Thoracic aorta (tissue), 2 donors: ENCODE results near the gene PPM1H. TPM values are rescaled to one million over a fixed set of nuclear protein-coding genes. Genes with fewer than 3 reads are reported as not detected.

Experiments
- ATAC-seq: fragments of 150-250 bp; one replicate; pipeline ENCODE4 v1.8.0; 2017; ENCODE audit warnings: low read depth; ENCODE audit not compliant: insufficient number of reproducible peaks, low FRiP score
- DNase-seq: peaks from one replicate; pipeline ENCODE4 v3.0.0-alpha.2; 2020; ENCODE audit warnings: low spot score
- H3K27ac ChIP-seq, 2 donors: fragments of 200-600 bp; sonication (generic); 1 replicate in 1 of 2; 2 replicates in 1 of 2; pipeline ENCODE4 v1.5.1; 2016; ENCODE audit warnings: mild to moderate bottlenecking in 2 of 2, moderate library complexity in 2 of 2
- H3K27me3 ChIP-seq: fragments of 200-600 bp; sonication (generic); replicated peaks from 2 replicates; pipeline ENCODE4 v1.6.0; 2016; ENCODE audit warnings: mild to moderate bottlenecking; ENCODE audit not compliant: insufficient read depth
- H3K36me3 ChIP-seq: fragments of 200-600 bp; sonication (generic); one replicate; pipeline ENCODE4 v1.5.1; 2016
- H3K4me1 ChIP-seq, 2 donors: fragments of 200-600 bp; sonication (generic); 1 replicate in 1 of 2; 2 replicates in 1 of 2; pipeline versions ENCODE4 v1.5.1 to v1.6.0; 2016; ENCODE audit warnings: low read depth in 2 of 2, mild to moderate bottlenecking in 1 of 2; ENCODE audit not compliant: control insufficient read depth in 1 of 2
- H3K4me3 ChIP-seq: fragments of 200-600 bp; sonication (generic); 2 replicates; pipeline ENCODE4 v1.5.1; 2016; ENCODE audit warnings: mild to moderate bottlenecking
- H3K9me3 ChIP-seq: fragments of 200-600 bp; sonication (generic); 2 replicates; pipeline ENCODE4 v1.5.1; 2016
- CTCF ChIP-seq: fragments of 200-600 bp; sonication (generic); IDR thresholded peaks from one replicate; pipeline ENCODE4 v1.5.1; 2019; ENCODE audit warnings: antibody characterized with exemption
- total RNA-seq, 2 donors: library from RNA; depleted of rRNA; stranded (reverse); fragments of >200 nt; gene quantifications; one replicate each; pipeline versions ENCODE4 v1.1.0 to v1.2.3, GENCODE V29; 2016

The PPM1H gene
- total RNA-seq, 2 donors from 2014 or later = 9.1 to 10.3 TPM

- H3K27ac ChIP-seq = no peak overlapping the region
- ATAC-seq (no peak), DNase-seq (no peak)
- peaks cover 3 to 8% of the 10 kb centered on the region in 2 donors for H3K4me1 ChIP-seq
- no peaks in the 10 kb centered on the region for H3K27me3 ChIP-seq
- TF ChIP-seq CTCF = no peak
- no peak overlapping the region for H3K4me3 ChIP-seq
- H3K9me3 ChIP-seq = no peaks in the 10 kb centered on the region
- H3K36me3 ChIP-seq = no peaks in the 10 kb centered on the region
Measured at GRCh38 chr12:62649412-62650138, 285.4 kb downstream of the PPM1H start.

- no peaks in the 10 kb centered on the region for H3K27me3 ChIP-seq
- peaks cover 3 to 8% of the 10 kb centered on the region in 2 donors for H3K4me1 ChIP-seq
- no peak overlapping the region for H3K4me3 ChIP-seq
- no peak for ATAC-seq
- H3K27ac ChIP-seq = no peak overlapping the region
- no peaks in the 10 kb centered on the region for H3K9me3 ChIP-seq
- no peak for TF ChIP-seq CTCF
- H3K36me3 ChIP-seq = no peaks in the 10 kb centered on the region
- no peak for DNase-seq
Measured at GRCh38 chr12:62647586-62647985, 287.4 kb downstream of the PPM1H start.

- ATAC-seq (no peak), DNase-seq (no peak)
- Histone ChIP-seq H3K36me3 (no peaks in the 10 kb centered on the region), H3K4me3 (no peak overlapping the region), H3K27me3 (no peaks in the 10 kb centered on the region), H3K27ac (no peak overlapping the region), H3K9me3 (no peaks in the 10 kb centered on the region), H3K4me1 (peaks cover 3 to 8% of the 10 kb centered on the region in 2 donors)
- TF ChIP-seq CTCF = no peak
Measured at GRCh38 chr12:62646566-62646965, 288.4 kb downstream of the PPM1H start.

- Histone ChIP-seq H3K4me1 (peaks cover 3 to 8% of the 10 kb centered on the region in 2 donors), H3K27ac (no peak overlapping the region), H3K36me3 (no peaks in the 10 kb centered on the region), H3K4me3 (no peak overlapping the region), H3K27me3 (no peaks in the 10 kb centered on the region), H3K9me3 (no peaks in the 10 kb centered on the region)
- ATAC-seq = no peak
- no peak for TF ChIP-seq CTCF
- no peak for DNase-seq
Measured at GRCh38 chr12:62643486-62643885, 291.5 kb downstream of the PPM1H start.

- no peak overlapping the region for H3K27ac ChIP-seq
- H3K36me3 ChIP-seq = no peaks in the 10 kb centered on the region
- DNase-seq (no peak), ATAC-seq (no peak)
- no peaks in the 10 kb centered on the region for H3K9me3 ChIP-seq
- no peaks in the 10 kb centered on the region for H3K27me3 ChIP-seq
- TF ChIP-seq CTCF = no peak
- H3K4me3 ChIP-seq = no peak overlapping the region
- H3K4me1 ChIP-seq = peaks cover 2 to 5% of the 10 kb centered on the region in 2 donors
Measured at GRCh38 chr12:62642486-62642885, 292.5 kb downstream of the PPM1H start.
